Measurements from ENCODE around the gene FAM13B.
"Not testable (repeated sequence)": the region's sequence is repeated elsewhere in the genome, so short reads cannot be mapped to it uniquely, and the experiment has no call there.

FAM13B gene

DNA sequence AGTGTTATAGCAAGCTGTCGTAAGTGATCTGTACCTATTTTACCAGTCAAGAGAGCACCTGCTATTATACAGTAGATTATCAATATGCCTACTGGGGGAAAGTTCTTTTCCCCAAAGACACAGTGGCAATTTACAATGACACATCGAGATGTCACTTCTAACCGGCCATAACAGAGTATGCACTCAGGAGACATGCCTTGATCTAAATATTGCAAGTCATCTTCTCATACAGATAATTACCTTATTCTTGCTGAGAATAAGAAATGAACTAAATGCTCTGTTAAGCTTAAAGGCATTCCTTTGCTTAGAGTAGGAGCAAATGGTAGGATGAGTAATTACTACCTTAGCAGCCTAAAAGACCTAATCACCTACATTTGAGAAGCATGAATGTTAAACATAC lies 72.1 kb downstream of the FAM13B start:
- no peak overlapping the region for H3K27ac ChIP-seq
- H3K4me3 ChIP-seq = no peak overlapping the region
- no peak for DNase-seq (ENCODE audit: low read depth, low spot score)
- peaks cover 13% of the 10 kb centered on the region; the same call in 1 of the 2 replicates for H3K36me3 ChIP-seq (ENCODE audit: insufficient read depth, low read length)
- no peaks in the 10 kb centered on the region for H3K9me3 ChIP-seq (ENCODE audit: low read depth, low read length)
- H3K9ac ChIP-seq (ENCODE audit: insufficient read length) = no peak overlapping the region
- TF ChIP-seq EZH2 (IDR thresholded peaks at IDR 0.05) (no peak), FOXP2 (optimal IDR thresholded peaks at IDR 0.05; ENCODE audit: control extremely low read depth, extremely low read length, insufficient read depth) (no peak), POLR2AphosphoS5 (IDR thresholded peaks at IDR 0.05; ENCODE audit: borderline replicate concordance, low read depth, low read length) (no peak)

DNA sequence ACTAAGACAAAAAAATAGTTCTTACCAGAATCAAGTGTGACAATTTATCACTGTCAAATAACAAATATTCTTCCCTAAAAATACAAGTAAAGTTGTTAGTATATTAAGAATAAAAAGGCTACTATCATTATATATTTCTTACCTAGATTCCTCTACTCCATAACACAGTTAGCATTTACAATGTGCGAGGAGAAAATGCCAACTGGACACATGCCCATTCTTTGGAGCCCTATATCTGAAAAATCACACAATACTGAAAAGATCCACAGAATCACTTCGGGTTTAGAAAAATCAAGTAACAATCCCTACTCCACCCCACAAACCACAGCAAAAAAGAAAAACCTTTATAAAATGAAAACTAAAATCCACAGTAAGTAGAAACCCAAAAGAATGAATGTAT lies 72.7 kb downstream of the FAM13B start:
- no peak overlapping the region for H3K27ac ChIP-seq
- H3K36me3 ChIP-seq (ENCODE audit: insufficient read depth, low read length) = peaks cover 13% of the 10 kb centered on the region; the same call in 1 of the 2 replicates
- H3K4me3 ChIP-seq = no peak overlapping the region
- no peak for DNase-seq (ENCODE audit: low read depth, low spot score)
- no peak overlapping the region for H3K9ac ChIP-seq (ENCODE audit: insufficient read length)
- H3K9me3 ChIP-seq (ENCODE audit: low read depth, low read length) = no peaks in the 10 kb centered on the region
- TF ChIP-seq EZH2 (IDR thresholded peaks at IDR 0.05) = no peak
- no peak for TF ChIP-seq FOXP2 (optimal IDR thresholded peaks at IDR 0.05; ENCODE audit: control extremely low read depth, extremely low read length, insufficient read depth)
- no peak for TF ChIP-seq POLR2AphosphoS5 (IDR thresholded peaks at IDR 0.05; ENCODE audit: borderline replicate concordance, low read depth, low read length)

DNA sequence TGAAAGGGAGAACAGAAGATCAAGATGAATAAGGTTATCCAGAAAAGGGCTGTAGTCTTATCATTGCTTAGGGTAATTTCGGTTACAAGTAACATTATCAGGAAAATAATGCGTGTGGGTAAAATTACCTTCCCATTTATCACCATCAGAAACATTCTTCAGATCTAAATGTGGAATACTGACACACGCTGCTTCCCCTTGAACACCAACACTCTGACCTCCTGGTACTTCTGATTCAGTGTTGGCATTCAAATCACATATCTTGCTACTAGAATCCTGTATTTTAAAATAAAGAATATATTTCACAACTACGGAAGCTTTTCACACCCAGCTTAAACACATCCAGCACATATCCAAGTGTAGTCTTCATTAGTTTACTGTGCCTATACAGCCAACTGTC lies 73.4 kb downstream of the FAM13B start:
- Histone ChIP-seq H3K36me3 (ENCODE audit: insufficient read depth, low read length) (peaks cover 13% of the 10 kb centered on the region; the same call in 1 of the 2 replicates), H3K9me3 (ENCODE audit: low read depth, low read length) (no peaks in the 10 kb centered on the region), H3K4me3 (no peak overlapping the region), H3K27ac (no peak overlapping the region), H3K9ac (ENCODE audit: insufficient read length) (no peak overlapping the region)
- no peak for DNase-seq (ENCODE audit: low read depth, low spot score)
- no peak for TF ChIP-seq EZH2 (IDR thresholded peaks at IDR 0.05)
- TF ChIP-seq POLR2AphosphoS5 (IDR thresholded peaks at IDR 0.05; ENCODE audit: borderline replicate concordance, low read depth, low read length) = no peak
- TF ChIP-seq FOXP2 (optimal IDR thresholded peaks at IDR 0.05; ENCODE audit: control extremely low read depth, extremely low read length, insufficient read depth) = no peak

DNA sequence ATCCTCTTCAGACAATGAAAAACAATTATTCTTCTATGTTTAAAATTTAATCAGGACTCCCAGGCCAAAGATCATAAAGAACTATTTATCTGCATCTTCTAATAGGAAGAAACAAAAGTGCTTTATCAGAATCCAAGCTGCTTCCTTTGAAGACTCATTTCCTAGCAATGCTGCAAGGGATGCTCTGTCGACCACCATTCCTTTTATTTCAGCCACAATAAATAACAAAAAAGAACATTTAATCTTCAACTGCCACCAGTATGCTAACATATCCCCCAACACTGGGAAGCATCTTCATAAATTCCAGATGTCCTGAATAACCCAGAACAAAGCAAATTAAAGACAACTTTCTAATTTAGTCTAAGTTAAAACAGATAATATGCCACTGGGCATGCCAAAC lies 74.9 kb downstream of the FAM13B start:
- Histone ChIP-seq H3K9me3 (ENCODE audit: low read depth, low read length) (no peaks in the 10 kb centered on the region), H3K36me3 (ENCODE audit: insufficient read depth, low read length) (peaks cover 25% of the 10 kb centered on the region), H3K4me3 (no peak overlapping the region), H3K27ac (no peak overlapping the region), H3K9ac (ENCODE audit: insufficient read length) (no peak overlapping the region)
- no peak for DNase-seq (ENCODE audit: low read depth, low spot score)
- TF ChIP-seq FOXP2 (optimal IDR thresholded peaks at IDR 0.05; ENCODE audit: control extremely low read depth, extremely low read length, insufficient read depth) (no peak), EZH2 (IDR thresholded peaks at IDR 0.05) (no peak), POLR2AphosphoS5 (IDR thresholded peaks at IDR 0.05; ENCODE audit: borderline replicate concordance, low read depth, low read length) (no peak)

DNA sequence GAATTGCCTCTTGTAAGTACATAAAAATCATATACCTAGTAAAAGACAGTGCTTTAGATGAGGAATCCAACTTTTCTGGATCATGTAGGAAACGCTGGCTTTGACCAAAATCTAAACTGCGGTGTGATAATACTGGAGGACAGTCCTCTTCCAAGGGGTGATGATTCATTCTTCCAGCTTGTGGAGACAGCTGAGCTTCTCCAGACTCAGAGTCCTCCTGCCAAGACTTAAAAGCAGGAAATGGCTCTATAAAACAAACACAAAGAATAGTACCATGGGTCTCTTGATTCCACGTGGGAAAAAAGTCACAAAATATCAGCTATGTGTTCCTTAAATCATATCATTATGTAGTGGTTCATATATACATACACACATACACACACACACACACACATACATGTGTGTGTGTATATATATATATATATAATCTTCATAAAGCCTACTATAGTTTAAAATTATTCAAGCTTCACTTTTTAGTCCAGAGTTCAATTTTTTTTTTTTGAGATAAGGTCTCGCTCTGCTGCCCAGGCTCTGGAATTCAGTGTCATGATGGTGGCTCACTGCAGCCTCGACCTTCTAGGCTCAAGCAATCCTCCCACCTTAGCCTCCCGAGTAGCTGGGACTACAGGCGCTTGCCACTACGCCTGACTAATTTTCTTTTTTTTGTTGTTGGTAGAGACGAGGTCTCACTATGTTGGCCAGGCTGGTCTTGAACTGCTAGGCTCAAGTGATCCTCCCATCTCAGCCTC lies 78.6 kb downstream of the FAM13B start:
- peak; percentile 12 for DNase-seq (ENCODE audit: low read depth, low spot score)
- H3K9ac ChIP-seq (ENCODE audit: insufficient read length) = no peak overlapping the region
- peak overlapping the region; percentile 68 for H3K27ac ChIP-seq
- no peaks in the 10 kb centered on the region for H3K9me3 ChIP-seq (ENCODE audit: low read depth, low read length)
- no peak overlapping the region for H3K4me3 ChIP-seq
- no peak for TF ChIP-seq POLR2AphosphoS5 (IDR thresholded peaks at IDR 0.05; ENCODE audit: borderline replicate concordance, low read depth, low read length)
- TF ChIP-seq EZH2 (IDR thresholded peaks at IDR 0.05) = no peak
- TF ChIP-seq FOXP2 (optimal IDR thresholded peaks at IDR 0.05; ENCODE audit: control extremely low read depth, extremely low read length, insufficient read depth) = no peak
- H3K36me3 ChIP-seq (ENCODE audit: insufficient read depth, low read length) = peaks cover 30% of the 10 kb centered on the region

DNA sequence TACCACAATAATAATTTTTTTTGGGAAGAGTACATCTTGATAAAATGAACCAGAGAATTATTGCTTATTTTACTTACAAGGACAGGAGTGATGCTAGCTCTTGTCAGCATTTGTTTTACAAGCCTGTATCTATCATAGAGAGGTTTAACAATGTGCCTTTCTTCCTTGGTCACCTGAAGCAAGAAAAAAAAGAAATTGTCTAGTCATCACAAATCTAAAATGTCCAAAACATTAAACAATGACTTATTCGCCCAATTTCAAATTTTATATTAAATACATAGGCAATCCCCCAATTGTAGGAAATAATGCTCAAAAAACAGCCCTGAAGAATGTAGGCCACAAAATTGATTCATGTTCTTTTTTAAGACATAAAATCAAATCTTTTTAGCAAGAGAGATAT lies 87.1 kb downstream of the FAM13B start:
- Histone ChIP-seq H3K36me3 (ENCODE audit: insufficient read depth, low read length) (peaks cover 69% of the 10 kb centered on the region), H3K9ac (ENCODE audit: insufficient read length) (no peak overlapping the region), H3K9me3 (ENCODE audit: low read depth, low read length) (no peaks in the 10 kb centered on the region), H3K27ac (no peak overlapping the region), H3K4me3 (no peak overlapping the region)
- no peak for DNase-seq (ENCODE audit: low read depth, low spot score)
- no peak for TF ChIP-seq POLR2AphosphoS5 (IDR thresholded peaks at IDR 0.05; ENCODE audit: borderline replicate concordance, low read depth, low read length)
- no peak for TF ChIP-seq EZH2 (IDR thresholded peaks at IDR 0.05)
- TF ChIP-seq FOXP2 (optimal IDR thresholded peaks at IDR 0.05; ENCODE audit: control extremely low read depth, extremely low read length, insufficient read depth) = no peak

DNA sequence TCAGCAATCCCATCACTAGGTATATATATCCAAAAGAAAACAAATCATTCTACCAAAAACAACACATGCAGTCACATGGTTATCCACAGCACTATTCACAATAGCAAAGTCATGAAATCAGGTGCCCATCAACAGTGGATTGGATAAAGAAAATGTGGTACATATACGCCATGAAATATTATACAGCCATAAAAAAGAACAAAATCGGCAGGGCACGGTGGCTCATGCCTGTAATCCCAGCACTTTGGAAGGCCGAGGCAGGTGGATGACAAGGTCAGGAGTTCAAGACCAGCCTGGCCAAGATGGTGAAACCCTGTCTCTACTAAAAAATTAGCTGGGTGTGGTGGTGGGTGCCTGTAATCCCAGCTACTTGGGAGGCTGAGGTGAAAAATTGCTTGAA lies 88.6 kb downstream of the FAM13B start:
- H3K9me3 ChIP-seq (ENCODE audit: low read depth, low read length); H3K9ac ChIP-seq (ENCODE audit: insufficient read length); H3K4me3 ChIP-seq; H3K27ac ChIP-seq; DNase-seq (ENCODE audit: low read depth, low spot score): not testable (repeated sequence)
- peaks cover 82% of the 10 kb centered on the region for H3K36me3 ChIP-seq (ENCODE audit: insufficient read depth, low read length)

DNA sequence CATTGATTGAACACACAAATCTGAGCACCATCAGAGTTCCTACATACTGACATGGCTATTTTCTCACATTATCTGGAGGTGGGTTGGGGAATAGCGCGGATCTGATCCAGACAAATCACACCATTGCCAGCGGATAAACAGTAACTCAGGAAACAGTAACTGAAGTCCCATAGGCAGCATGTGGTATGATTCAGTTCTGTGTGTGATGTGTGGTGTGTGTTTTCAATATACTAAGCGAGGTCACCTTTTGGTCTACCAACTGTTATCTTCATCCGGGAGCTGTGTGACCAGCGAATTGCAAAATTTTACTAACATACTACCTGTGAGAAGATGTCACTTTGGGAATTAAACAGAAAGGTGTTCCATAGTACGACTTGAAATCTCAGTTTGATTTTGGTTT lies 93.5 kb downstream of the FAM13B start:
- DNase-seq (ENCODE audit: low read depth, low spot score) = no peak
- no peak overlapping the region for H3K4me3 ChIP-seq
- TF ChIP-seq EZH2 (IDR thresholded peaks at IDR 0.05) (no peak), POLR2AphosphoS5 (IDR thresholded peaks at IDR 0.05; ENCODE audit: borderline replicate concordance, low read depth, low read length) (no peak), FOXP2 (optimal IDR thresholded peaks at IDR 0.05; ENCODE audit: control extremely low read depth, extremely low read length, insufficient read depth) (no peak)
- no peaks in the 10 kb centered on the region for H3K9me3 ChIP-seq (ENCODE audit: low read depth, low read length)
- no peak overlapping the region for H3K9ac ChIP-seq (ENCODE audit: insufficient read length)
- H3K36me3 ChIP-seq (ENCODE audit: insufficient read depth, low read length) = peaks cover 51% of the 10 kb centered on the region
- no peak overlapping the region for H3K27ac ChIP-seq

DNA sequence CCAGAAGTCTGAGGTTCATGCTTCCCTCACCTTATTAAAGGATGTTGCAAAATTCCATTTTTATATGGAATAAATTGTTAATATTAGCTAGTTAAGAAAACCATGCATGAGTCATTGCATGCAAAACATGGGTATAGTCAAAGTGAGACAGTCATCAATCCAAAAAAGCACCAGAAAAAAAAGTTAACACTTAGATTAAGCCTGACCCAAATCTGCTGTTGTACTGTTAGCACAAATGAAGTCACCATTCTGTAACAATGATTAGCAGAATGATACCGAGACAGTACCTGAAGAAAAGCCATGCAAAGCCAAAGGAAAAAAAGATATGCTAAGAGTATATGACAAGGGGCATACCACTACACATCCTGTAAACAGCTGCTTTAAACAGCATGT lies 94.1 kb downstream of the FAM13B start:
- no peak overlapping the region for H3K9ac ChIP-seq (ENCODE audit: insufficient read length)
- H3K4me3 ChIP-seq = no peak overlapping the region
- H3K36me3 ChIP-seq (ENCODE audit: insufficient read depth, low read length) = peaks cover 46% of the 10 kb centered on the region
- no peaks in the 10 kb centered on the region for H3K9me3 ChIP-seq (ENCODE audit: low read depth, low read length)
- DNase-seq (ENCODE audit: low read depth, low spot score) = no peak
- H3K27ac ChIP-seq = no peak overlapping the region
- no peak for TF ChIP-seq EZH2 (IDR thresholded peaks at IDR 0.05)
- no peak for TF ChIP-seq POLR2AphosphoS5 (IDR thresholded peaks at IDR 0.05; ENCODE audit: borderline replicate concordance, low read depth, low read length)
- TF ChIP-seq FOXP2 (optimal IDR thresholded peaks at IDR 0.05; ENCODE audit: control extremely low read depth, extremely low read length, insufficient read depth) = no peak
